Measurements from ENCODE around the gene INSC. TPM values are rescaled to one million over a fixed set of nuclear protein-coding genes. Genes with fewer than 3 reads are reported as not detected.

INSC gene
- total and polyA plus RNA-seq, 2 of the 8 experiments (the other 6 are each of a cell fraction or from before 2014, with no cell fraction given) = 0.58 to 0.59 TPM

- Histone ChIP-seq H3K79me1 (ENCODE audit: low read depth, low read length) (no peaks in the 10 kb centered on the region), H3K9me3 (ENCODE audit: insufficient read depth in 2 of 2, low read depth in 1 of 2, low read length in 1 of 2) (no peaks in the 10 kb centered on the region), H3K14ac (ENCODE audit: insufficient read length) (no peak overlapping the region), H2BK5ac (ENCODE audit: low read depth, low read length) (no peak overlapping the region), H2AFZ (ENCODE audit: low read length) (no peak overlapping the region), H2BK20ac (ENCODE audit: low read length) (no peak overlapping the region), H2BK15ac (ENCODE audit: low read length) (no peak overlapping the region), H4K5ac (ENCODE audit: insufficient read length, low read depth, low read length) (no peak overlapping the region), H4K91ac (replicated peaks; ENCODE audit: insufficient read length, low read length) (no peak overlapping the region), H3K27me3 (replicated peaks in 1 of 4; ENCODE audit: control insufficient read depth in 3 of 4, extremely low read depth in 1 of 4, insufficient read depth in 3 of 4, low read length in 3 of 4) (no peaks in the 10 kb centered on the region), H2AK5ac (ENCODE audit: low read depth, low read length) (no peak overlapping the region), H3K4me2 (ENCODE audit: insufficient read depth in 1 of 2, low read depth in 2 of 2, low read length in 2 of 2) (no peak overlapping the region), H3K56ac (replicated peaks; ENCODE audit: insufficient read length, low read depth, low read length) (no peak overlapping the region), H3K9ac (replicated peaks in 1 of 4; ENCODE audit: extremely low read depth in 1 of 4, low read depth in 3 of 4, low read length in 3 of 4) (no peak overlapping the region), H3K4me3 (ENCODE audit: extremely low read depth in 1 of 4, insufficient read depth in 2 of 4, low read depth in 3 of 4, low read length in 4 of 4) (no peak overlapping the region), H2BK120ac (replicated peaks; ENCODE audit: low read depth, low read length) (no peak overlapping the region), H4K8ac (ENCODE audit: extremely low read depth, insufficient read depth, low read length) (no peak overlapping the region), H3K36me3 (ENCODE audit: control insufficient read depth in 2 of 4, insufficient read depth in 4 of 4, low read length in 3 of 4) (no peaks in the 10 kb centered on the region), H3K4ac (replicated peaks; ENCODE audit: insufficient read length, low read depth, low read length) (no peak overlapping the region), H3K23ac (ENCODE audit: insufficient read length) (no peak overlapping the region), H2BK12ac (ENCODE audit: low read depth, low read length) (no peak overlapping the region), H3K79me2 (ENCODE audit: control insufficient read depth in 1 of 2, insufficient read depth in 2 of 2, low read length in 2 of 2) (no peaks in the 10 kb centered on the region), H3K23me2 (ENCODE audit: low read depth, low read length) (no peaks in the 10 kb centered on the region; the same call in 1 of the 2 replicates), H3K4me1 (replicated peaks in 1 of 4; ENCODE audit: control insufficient read depth in 3 of 4, insufficient read depth in 4 of 4, low read length in 3 of 4) (no peaks in the 10 kb centered on the region), H4K20me1 (replicated peaks in 1 of 2; ENCODE audit: control insufficient read depth in 1 of 2, insufficient read depth in 2 of 2, low read length in 2 of 2) (no peaks in the 10 kb centered on the region), H3K27ac (ENCODE audit: low read depth, low read length) (no peak overlapping the region), H3K18ac (ENCODE audit: extremely low read depth, low read length) (no peak overlapping the region)
- no peak for DNase-seq (ENCODE audit: low read depth in 1 of 2, low spot score in 2 of 2)
- ChIA-PET POLR2A (ENCODE audit: partially characterized antibody) (no interaction called here), CTCF (ENCODE audit: partially characterized antibody) (interaction anchor here (0.6 to 1.6 kb wide), 5 partner anchors 21 to 211 kb away, joined by 3 to 4 read pairs (median 3); no protein-coding TSS in a partner anchor)
- TF ChIP-seq KDM1A (IDR thresholded peaks at IDR 0.05; ENCODE audit: borderline replicate concordance, low read length) (no peak), RNF2 (IDR thresholded peaks at IDR 0.05; ENCODE audit: borderline replicate concordance, low read depth, low read length, missing control alignments, poor library complexity, severe bottlenecking) (no peak), CTCF (IDR thresholded peaks at IDR 0.05; ENCODE audit: control extremely low read depth in 1 of 3, insufficient read depth in 1 of 3, low read depth in 1 of 3, low read length in 3 of 3) (no peak), BCL11A (IDR thresholded peaks at IDR 0.05; ENCODE audit: low read depth in 2 of 2, low read length in 2 of 2) (no peak), SP4 (IDR thresholded peaks at IDR 0.05; ENCODE audit: low read length) (no peak), CEBPB (IDR thresholded peaks at IDR 0.05; ENCODE audit: low read depth, low read length) (no peak), TAF7 (optimal IDR thresholded peaks at IDR 0.05; ENCODE audit: borderline replicate concordance, low read depth, low read length) (no peak)
- 96% methylated on average over 3 of the region's 4 CpGs; no CpG with 5 or more reads in 1 of the 2 experiments for WGBS, 2 experiments (ENCODE audit: extremely low coverage in 1 of 2, insufficient coverage in 1 of 2, insufficient read length in 1 of 2, insufficient replicate concordance in 2 of 2, low coverage in 1 of 2, low lambda C conversion rate in 2 of 2, missing lambda C conversion rate in 1 of 2)
- FAIRE-seq = no peak
Observed at GRCh38 chr11:15180212-15180792, 65.6 kb downstream of the INSC start.
